ENCODE results near the gene ATG5.
"Not testable (repeated sequence)": the region's sequence is repeated elsewhere in the genome, so short reads cannot be mapped to it uniquely, and the experiment has no call there.

The ATG5 gene

GRCh38 chr6:106309766-106310373 is 15.7 kb downstream of the ATG5 start:
- no peak for DNase-seq

GRCh38 chr6:106308985-106309384 is 16.6 kb downstream of the ATG5 start:
- DNase-seq: no peak

GRCh38 chr6:106305740-106306139 is 19.8 kb downstream of the ATG5 start:
- DNase-seq: no peak

- no peak for DNase-seq
Observed at GRCh38 chr6:106300944-106301343, 24.6 kb downstream of the ATG5 start.

DNA sequence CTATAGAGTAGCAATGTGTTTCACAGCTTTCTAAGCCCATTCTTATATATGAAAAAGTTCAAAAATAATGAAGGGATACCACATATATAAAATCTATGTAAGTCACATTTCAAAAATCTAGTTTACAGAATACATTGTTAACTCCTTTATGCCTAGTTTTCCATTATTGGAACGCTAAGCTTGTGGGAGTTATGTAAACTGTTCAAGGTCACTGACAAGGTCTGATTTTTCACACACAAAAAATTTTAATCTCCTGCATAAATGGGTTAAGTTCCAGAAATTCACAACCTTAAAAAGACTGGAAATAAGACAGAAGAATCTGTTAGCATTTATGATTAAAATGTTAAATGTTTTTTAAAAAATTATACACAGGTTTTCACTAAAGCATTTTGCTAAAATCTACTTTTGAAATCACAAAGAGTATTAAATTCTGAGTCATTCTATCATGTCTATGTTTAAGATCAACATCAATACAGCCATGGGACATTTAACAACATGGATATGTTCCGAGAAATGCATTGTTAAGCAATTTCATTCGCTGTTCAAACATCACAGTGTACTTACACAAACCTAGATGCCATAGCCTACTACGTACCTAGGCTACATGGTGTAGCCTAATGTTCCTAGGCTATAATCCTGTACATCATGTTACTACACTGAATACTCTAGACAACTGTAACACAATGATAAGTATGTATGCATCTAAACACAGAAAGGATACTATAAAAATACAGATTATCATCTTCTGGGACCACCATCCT is 25.4 kb downstream of the ATG5 start:
- no peak for DNase-seq

DNA sequence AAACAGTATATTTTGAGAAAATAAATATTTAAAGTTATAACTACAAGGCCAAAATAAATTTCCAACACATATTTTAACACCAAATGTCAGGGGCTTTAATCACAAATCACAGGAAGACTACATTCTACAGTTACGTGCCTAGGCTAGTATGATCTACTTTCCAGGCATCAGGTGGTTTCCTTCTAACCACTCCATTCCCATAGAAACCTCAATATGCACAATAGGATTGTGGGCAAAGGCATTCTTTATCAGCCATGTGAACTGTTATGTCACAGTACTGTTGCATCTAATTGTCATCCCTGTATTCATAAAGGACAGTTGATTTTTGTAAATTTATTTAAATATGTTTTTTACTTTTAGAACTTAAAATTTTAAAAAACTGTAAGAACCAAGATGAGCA is 32.4 kb downstream of the ATG5 start:
- no peak for DNase-seq

GRCh38 chr6:106290954-106291353 is 34.6 kb downstream of the ATG5 start:
- DNase-seq: no peak

GRCh38 chr6:106290032-106290431 is 35.5 kb downstream of the ATG5 start:
- DNase-seq: no peak

GRCh38 chr6:106287215-106287614 is 38.3 kb downstream of the ATG5 start:
- no peak for DNase-seq

GRCh38 chr6:106286746-106287145 is 38.8 kb downstream of the ATG5 start:
- no peak for DNase-seq

GRCh38 chr6:106283481-106283880 is 42.1 kb downstream of the ATG5 start:
- DNase-seq: no peak

GRCh38 chr6:106281661-106282060 is 43.9 kb downstream of the ATG5 start:
- DNase-seq: no peak

- DNase-seq: no peak
Observed at GRCh38 chr6:106281088-106281487, 44.5 kb downstream of the ATG5 start.

- DNase-seq: no peak
Observed at GRCh38 chr6:106279179-106279578, 46.4 kb downstream of the ATG5 start.

GRCh38 chr6:106275692-106276091 is 49.9 kb downstream of the ATG5 start:
- no peak for DNase-seq

GRCh38 chr6:106273087-106273486 is 52.5 kb downstream of the ATG5 start:
- DNase-seq: no peak

GRCh38 chr6:106272287-106272686 is 53.3 kb downstream of the ATG5 start:
- DNase-seq: no peak

DNA sequence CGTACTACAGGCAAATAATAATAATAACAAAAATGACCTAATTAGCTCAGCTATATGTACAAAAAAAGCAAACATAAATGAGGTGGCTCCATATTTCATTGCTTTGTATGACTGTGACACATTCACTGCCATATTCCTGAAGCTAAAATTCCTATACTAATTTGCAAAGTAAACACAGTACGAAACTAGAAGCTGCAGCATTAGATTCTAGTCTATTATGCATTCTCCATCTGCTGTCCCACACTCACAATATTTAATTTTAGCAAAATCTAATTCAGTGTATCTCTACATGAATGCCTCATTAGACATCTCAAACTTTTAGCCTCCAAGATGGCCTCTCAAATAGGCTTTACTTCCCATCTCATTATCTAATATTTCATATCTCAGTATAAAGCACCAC is 55.1 kb downstream of the ATG5 start:
- DNase-seq: no peak

GRCh38 chr6:106269268-106269919 is 56.2 kb downstream of the ATG5 start:
- not testable (repeated sequence) for DNase-seq

GRCh38 chr6:106268500-106268899 is 57.1 kb downstream of the ATG5 start:
- not testable (repeated sequence) for DNase-seq

- not testable (repeated sequence) for DNase-seq
Observed at GRCh38 chr6:106264433-106264832, 61.1 kb downstream of the ATG5 start.

GRCh38 chr6:106259748-106260147 is 65.8 kb downstream of the ATG5 start:
- not testable (repeated sequence) for DNase-seq

GRCh38 chr6:106258726-106259125 is 66.8 kb downstream of the ATG5 start:
- no peak for DNase-seq

GRCh38 chr6:106257195-106257594 is 68.4 kb downstream of the ATG5 start:
- no peak for DNase-seq
